ENCODE results near the gene TLR9. TPM values are rescaled to one million over a fixed set of nuclear protein-coding genes. Genes with fewer than 3 reads are reported as not detected.

The TLR9 gene
- total RNA-seq, 1 experiment from 2014 or later = not detected

GRCh38 chr3:52183786-52184445 lies 41.5 kb downstream of the TLR9 start:
- WGBS (ENCODE audit: extremely low coverage, insufficient read length, low lambda C conversion rate) = no CpG with 5 or more reads among the region's 7 CpGs
- H4K20me1 ChIP-seq (ENCODE audit: control insufficient read depth, insufficient read depth, insufficient read length) = no peaks in the 10 kb centered on the region
- no peak overlapping the region for H3K56ac ChIP-seq (ENCODE audit: insufficient read length, low read depth, low read length)
- no peaks in the 10 kb centered on the region for H3K27me3 ChIP-seq (ENCODE audit: insufficient read depth, low read length)
- no peak overlapping the region for H2AK5ac ChIP-seq (ENCODE audit: insufficient read length, low read length)
- no peak overlapping the region for H3K27ac ChIP-seq (ENCODE audit: insufficient read length, low read depth, low read length)
- H3K14ac ChIP-seq (ENCODE audit: insufficient read depth, low read length) = no peak overlapping the region
- no peaks in the 10 kb centered on the region for H3K9me3 ChIP-seq (ENCODE audit: control insufficient read depth, low read depth, low read length)
- H3K23ac ChIP-seq (ENCODE audit: insufficient read length, low read depth, low read length) = no peak overlapping the region
- H4K5ac ChIP-seq (ENCODE audit: insufficient read length, low read depth, low read length) = no peak overlapping the region
- H2BK15ac ChIP-seq (ENCODE audit: low read depth, low read length) = no peak overlapping the region
- H3K23me2 ChIP-seq (ENCODE audit: insufficient read length, low read depth, low read length, poor library complexity, severe bottlenecking) = no peaks in the 10 kb centered on the region
- H3K18ac ChIP-seq (ENCODE audit: insufficient read length, low read depth, low read length) = no peak overlapping the region
- H4K91ac ChIP-seq (ENCODE audit: insufficient read length, low read depth, low read length) = no peak overlapping the region
- Mint-ChIP-seq H3K36me3 (ENCODE audit: insufficient read depth in 1 of 3, low read depth in 3 of 3) (no peaks in the 10 kb centered on the region), H3K4me3 (no peak overlapping the region), H3K9me3 (no peaks in the 10 kb centered on the region), H3K27ac (no peak overlapping the region), H3K4me1 (peaks cover 7 to 14% of the 10 kb centered on the region in 2 experiments), H3K27me3 (ENCODE audit: low read depth) (peaks cover 10% of the 10 kb centered on the region)
- H2BK5ac ChIP-seq (ENCODE audit: insufficient read length, low read length) = no peak overlapping the region
- H3K4ac ChIP-seq (ENCODE audit: low read depth, low read length) = no peak overlapping the region
- DNase-seq = no peak
- no peak overlapping the region for H3T11ph ChIP-seq (ENCODE audit: low read length)
- H2AFZ ChIP-seq (ENCODE audit: low read length) = no peak overlapping the region
- H3K9ac ChIP-seq (ENCODE audit: extremely low read depth, insufficient read length, low read length) = no peak overlapping the region
- no peak overlapping the region for H2BK12ac ChIP-seq (ENCODE audit: insufficient read length, low read depth, low read length)
- H3K4me2 ChIP-seq (ENCODE audit: insufficient read depth, insufficient read length, low read length) = no peak overlapping the region
- no peak overlapping the region for H2BK120ac ChIP-seq (ENCODE audit: low read depth, low read length, poor library complexity, severe bottlenecking)
- no peaks in the 10 kb centered on the region for H3K79me1 ChIP-seq (ENCODE audit: insufficient read depth, low read depth, low read length, poor library complexity, severe bottlenecking)
- H3K79me2 ChIP-seq (ENCODE audit: insufficient read depth, low read length) = no peaks in the 10 kb centered on the region
- H2BK20ac ChIP-seq (ENCODE audit: low read depth, low read length, poor library complexity, severe bottlenecking) = no peak overlapping the region
- no peak overlapping the region for H4K8ac ChIP-seq (replicated peaks; ENCODE audit: insufficient read length, low read depth, low read length)
- no peak for TF ChIP-seq CTCF (conservative IDR thresholded peaks at IDR 0.05)
- no peaks in the 10 kb centered on the region for H3K4me1 ChIP-seq (ENCODE audit: insufficient read depth, low read length)
